HG02840 (cell line): Measurements from ENCODE around the gene SLC25A10.
"Not testable (repeated sequence)": the region's sequence is repeated elsewhere in the genome, so short reads cannot be mapped to it uniquely, and the experiment has no call there.

Experiments
- ATAC-seq: cut with Tn5 transposase; IDR thresholded peaks from one replicate; pipeline ENCODE4 v1.9.1; 2021; ENCODE audit warnings: mild to moderate bottlenecking, moderate library complexity, moderate number of reproducible peaks; ENCODE audit not compliant: unreplicated experiment, low FRiP score

The SLC25A10 gene

DNA sequence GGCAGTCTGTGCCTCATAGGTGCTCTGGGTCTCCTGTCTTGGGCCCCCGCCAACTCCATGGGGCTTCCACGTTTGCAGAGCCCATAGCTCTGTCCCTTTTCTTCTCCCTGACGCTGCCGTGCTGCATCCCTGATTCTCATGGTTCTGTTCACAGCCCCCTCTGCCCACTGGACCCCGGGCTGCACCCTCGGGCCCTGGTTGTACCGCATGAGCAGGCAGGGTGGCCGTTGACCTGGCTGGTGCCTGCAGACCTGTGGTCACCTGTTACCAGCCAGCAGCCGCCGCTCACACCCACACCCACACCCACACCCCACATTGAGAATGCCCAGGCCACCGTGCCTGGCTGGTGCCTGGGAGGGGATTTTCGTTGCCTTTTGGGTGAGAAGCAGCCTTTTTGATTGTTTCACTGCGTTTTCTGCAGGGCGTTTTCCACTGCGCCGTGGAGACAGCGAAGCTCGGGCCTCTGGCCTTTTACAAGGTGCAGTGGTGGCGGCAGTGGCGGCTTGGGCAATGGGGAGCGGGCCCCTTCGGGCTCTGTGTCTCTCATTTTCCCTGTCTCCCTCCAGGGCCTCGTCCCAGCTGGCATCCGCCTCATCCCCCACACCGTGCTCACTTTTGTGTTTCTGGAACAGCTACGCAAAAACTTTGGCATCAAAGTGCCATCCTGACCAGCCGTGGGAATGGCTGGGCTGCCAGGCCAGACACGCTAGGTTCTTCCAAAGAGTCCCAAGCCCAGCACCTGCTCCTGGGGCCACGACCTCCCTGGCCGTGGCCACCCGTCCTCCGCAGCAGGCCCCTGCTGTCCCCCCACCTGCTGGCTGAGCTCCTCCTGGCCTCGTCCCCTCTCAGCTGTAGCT is 7.6 kb downstream of the SLC25A10 start:
- no peak for ATAC-seq

DNA sequence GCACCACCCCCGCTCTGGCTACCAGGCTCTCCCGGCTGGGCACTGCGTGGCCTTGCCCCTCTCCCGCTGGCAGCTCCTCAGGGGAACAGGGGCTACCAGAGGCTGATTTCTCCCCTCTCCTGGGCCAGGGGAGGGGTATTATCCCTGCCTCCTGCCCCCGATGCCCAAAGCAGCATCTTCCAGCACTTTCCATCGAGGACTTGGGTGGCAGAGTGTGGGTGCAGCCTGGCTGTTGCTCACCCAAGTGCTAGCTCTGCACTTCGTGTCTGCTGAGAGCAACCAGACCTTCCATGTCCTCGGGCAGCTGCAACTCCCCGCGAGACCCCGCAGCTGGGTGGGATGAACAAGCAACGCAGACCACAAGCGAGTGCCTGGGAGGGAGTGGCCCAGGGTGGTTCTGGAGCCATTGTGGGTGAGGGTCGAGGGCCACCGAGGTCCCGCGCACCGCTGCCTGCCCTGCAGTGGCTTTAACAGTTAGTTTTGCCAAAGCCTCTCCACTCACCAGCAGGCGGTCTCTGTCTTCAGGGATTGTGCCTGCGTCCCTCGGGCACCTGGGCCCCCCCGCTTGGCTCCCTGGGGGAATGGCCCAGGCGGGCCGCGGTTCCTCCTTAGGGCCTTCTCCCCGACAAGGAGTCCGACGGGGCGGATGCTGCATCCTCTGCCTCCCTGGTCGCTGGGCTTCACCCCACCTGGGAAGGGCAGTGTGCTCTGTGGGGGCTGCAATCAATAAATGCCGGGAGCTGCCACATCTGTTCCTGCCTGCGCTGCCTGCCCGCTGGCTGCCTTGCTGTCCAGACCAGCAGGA is 8.4 kb downstream of the SLC25A10 start:
- no peak for ATAC-seq

DNA sequence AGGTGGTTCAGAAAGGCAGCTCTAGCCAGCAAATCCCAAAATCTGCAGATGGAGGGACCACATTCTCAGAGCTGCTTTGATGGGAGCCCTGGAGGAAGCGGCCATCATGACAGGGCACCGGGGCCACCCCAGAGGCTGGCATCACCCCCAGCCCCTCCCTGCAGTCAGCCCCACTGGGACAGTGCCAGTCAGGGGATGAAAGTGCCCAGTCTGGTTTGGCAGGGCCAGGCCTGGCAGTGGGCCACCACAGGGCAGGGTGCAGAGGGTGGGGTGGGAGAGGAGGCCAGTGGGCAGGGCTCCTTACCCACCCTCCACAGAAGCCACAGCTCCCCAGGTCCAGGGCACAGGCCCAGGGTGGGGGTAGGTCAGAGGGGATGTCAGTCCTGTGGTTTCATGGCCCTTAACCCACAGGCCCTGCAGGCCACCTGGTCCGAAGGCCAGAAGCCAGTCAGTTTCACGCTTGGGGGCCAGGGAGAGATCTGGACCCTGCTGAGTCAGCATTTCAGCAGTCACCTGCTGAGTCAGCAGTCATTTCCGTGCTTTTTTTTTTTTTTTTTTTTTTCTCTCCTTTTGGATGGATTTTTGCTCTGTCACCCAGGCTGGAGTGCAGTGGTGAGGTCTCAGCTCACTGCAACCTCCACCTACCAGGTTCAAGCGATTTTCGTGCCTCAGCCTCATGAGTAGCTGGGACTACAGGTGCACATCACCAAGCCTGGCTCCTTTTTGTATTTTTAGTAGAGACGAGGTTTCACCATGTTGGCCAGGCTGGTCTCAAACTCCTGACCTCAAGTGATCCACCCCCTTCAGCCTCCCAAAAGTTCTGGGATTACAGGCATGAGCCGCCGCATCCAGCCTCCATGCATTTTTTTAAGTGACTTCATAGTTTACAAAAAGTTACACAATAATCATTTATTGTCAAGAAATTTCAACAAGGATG is 10.4 kb downstream of the SLC25A10 start:
- no peak for ATAC-seq

DNA sequence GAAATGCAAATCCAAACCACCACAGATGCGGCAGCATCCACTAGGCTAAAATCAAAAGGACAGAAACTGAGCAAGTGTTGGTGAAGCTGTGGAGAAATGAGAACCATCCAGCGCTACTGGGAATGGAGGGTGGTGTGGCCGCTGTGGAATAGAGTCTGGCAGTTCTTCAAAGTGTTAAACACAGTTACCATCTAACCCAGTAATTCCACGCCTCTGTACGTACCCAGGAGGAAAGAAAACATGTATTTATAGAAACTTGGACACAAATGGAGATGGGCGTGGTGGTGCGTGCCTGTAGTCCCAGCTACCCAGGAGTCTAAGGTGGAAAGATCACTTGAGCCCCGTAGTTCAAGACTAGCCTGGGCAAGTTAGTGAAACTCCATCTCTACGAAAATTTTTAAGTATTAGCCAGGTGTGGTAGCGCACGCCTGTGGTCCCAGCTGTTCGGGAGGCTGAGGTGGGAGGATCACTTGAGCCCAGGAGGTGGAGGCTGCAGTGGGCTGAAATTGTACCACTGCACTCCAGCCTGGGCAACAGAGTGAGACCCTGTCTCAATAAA is 11.6 kb downstream of the SLC25A10 start:
- ATAC-seq, result no peak

DNA sequence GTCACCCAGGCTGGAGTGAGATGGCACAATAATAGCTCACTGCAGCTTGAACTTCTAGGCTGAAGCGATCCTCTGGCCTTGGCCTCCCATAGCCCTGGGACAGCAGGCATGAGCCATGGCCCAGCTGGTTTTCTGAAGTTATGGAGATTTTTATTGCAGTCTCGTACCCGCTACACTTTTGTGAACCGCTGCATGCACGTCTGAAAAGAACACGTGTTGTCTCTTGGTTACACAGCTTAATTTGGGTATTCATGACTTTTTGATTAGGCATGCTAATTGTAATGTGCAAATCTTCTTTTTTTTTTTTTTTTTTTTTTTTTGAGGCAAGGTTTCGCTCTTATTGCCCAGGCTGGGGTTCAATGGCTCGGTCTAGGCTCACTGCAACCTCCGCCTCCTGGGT is 13.4 kb downstream of the SLC25A10 start:
- ATAC-seq, result no peak

DNA sequence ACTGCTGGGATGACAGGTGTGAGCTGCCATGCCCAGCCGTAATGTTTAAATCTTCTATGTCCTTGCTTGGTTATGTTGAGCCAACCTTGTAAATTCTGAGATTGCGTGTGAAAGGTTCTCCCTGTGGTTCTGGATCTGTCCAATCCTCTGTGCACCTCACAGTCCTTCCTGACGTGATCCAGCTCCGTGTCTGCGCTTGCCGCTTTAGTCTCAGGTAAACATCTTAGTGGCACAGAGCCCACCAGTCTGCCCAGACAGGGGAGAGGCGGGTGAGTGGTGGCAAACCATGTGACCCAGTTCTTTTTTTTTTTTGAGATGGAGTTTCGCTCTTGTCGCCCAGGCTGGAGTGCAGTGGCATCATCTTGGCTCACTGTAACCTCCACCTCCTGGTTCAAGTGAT is 13.9 kb downstream of the SLC25A10 start:
- no peak for ATAC-seq

DNA sequence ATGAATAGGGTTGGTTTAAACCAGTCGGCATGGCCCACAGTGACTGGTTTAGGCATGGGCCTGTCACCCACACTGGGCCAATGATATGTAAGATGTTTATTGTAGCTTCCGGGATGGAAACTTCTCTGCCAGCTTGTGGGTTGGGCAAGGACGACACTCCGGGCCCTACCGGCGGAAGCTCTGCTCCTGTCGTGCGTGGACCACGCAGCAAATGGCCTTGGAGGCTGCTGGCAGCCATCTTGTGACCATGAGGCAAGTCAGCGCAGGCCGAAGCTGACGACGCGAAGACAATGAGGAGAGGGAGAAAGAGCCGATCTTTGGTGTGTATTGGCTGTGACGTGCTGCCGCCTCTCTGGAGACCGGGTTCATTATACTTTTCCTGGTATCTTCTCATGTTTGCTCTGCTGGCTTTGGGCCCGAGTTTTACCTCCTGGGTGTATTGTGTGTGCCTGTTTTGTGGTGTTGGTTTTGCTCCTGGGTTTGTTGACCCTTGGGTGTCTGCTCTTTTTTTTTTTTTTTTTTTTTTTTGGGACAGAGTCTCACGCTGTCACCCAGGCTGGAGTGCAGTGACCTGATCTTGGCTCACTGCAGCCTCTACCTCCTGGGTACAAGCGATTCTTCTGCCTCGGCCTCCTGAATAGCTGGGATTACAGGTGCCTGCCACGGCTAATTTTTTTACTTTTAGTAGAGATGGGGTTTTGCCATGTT is 15.4 kb downstream of the SLC25A10 start:
- no peak for ATAC-seq

DNA sequence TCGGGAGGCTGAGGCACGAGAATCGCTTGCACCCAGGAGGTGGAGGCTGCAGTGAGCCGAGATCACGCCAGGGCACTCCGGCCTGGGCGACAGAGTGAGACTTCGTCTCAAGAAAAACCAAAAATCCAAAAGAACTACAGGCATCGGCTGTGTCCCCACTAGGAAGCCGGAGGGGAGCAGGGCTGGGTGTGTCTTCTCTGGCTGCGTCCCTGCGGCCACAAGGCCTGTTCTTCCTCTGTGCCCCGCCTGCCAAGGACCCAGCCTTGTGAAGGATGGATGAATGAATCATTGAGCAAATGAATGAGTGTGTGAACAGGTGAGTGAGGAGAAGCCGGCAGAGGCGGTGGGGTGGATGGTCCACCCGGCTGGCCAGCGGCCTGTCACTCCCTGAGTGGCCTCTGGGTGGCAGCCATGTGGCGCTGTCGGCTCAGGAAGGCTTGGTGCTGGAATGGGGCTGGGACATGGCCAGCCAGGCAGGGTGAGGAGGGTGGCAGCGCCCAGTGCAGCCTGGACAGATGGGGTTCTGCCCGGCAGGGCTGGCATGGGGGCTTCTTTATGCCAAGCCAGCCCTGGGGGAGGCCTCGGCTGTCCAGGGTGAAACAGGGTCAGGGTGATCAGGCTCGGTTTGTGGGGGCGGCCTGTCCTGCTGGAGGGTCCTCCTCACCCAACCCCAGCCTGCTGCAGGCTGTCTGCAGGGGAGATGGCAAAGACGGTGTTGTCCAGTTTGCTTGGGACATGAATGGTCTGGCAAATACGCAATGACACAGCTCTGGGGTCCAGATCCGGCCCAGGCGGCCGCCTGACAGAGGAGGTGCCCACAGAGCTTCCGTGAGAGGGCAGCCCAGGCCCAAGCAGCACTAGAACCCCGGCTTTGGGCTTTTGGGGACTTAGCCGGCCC is 21.7 kb downstream of the SLC25A10 start:
- ATAC-seq, result no peak

DNA sequence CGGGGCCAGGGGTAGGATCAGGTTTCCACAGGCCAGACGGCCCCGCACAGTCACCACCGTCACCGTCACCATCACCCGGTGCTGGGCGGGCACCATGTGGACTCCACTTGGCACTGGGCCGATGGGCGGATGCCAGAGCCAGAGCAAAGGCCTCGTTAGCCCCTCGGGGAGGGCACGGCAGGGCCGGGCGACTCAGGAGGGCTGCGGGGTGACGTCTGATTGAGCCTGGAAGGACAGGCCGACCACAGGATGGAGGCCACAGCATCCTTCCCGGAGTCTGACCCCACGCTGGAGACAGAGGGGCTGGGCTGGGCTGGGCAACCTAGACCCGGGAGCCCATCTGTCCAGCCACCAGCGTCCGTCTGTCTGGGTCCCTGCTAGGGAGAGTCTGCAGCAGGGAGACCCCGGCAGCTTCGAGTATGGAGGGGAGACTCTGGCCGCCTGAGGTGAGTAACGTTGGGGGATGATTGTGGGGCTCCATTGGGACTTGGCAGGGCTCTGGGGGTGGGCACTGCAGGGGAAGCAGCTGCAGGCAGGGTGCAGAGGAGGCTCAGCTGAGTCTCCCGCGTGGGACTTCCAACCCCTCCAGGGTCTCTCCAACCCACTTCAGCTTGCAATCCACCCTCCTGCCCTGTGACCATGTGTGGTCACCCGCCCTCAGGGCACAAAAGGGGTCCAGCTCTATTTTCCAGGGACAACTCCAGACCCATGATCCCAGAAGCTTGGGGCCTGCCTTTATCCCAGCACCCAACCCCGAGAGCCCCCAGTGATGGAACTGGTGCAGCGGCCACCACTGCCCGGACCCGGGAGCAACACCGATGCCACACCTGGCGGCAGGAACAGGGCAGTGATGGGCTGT is 22.6 kb downstream of the SLC25A10 start:
- no peak for ATAC-seq

DNA sequence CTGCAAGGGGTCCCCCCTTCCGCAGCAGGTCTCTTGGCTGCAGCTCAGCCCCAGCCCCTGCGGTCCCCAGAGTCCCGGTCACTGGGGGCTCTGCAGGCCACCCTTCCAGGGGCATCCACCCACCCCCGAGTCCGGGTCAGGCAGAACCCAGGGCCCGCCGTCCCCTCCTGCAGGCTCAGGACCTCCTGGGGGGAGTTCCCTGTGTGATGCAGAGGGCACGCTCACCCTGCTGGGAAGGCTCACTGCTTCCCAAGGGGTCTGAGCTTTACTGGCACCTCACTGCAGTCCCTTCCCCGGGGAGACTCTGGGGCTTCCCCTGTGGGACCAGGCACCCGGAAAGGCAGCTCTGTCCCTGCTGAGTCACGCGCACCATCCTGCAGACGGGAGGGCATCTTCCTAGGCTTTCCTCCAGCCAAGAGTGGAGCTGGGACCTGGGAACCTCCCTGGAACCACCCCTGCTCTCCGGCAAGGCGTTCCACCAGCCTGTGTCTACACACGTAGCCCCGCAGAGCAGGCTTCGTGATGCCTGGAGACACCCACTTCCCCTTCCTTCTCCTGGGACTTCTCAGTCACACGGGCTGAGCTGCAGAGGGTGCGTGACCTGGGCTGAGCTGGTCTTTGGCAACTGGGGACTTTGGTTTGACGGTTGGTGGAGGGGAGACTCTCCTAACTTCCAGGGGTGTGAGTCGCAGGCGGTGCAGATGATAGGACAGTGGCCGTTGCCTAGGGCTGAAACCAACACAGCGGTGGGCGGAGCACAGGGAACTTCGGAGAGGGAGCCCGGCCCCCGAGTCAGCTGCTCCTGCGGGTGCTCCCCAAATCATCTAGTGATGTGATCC is 23.4 kb downstream of the SLC25A10 start:
- no peak for ATAC-seq

DNA sequence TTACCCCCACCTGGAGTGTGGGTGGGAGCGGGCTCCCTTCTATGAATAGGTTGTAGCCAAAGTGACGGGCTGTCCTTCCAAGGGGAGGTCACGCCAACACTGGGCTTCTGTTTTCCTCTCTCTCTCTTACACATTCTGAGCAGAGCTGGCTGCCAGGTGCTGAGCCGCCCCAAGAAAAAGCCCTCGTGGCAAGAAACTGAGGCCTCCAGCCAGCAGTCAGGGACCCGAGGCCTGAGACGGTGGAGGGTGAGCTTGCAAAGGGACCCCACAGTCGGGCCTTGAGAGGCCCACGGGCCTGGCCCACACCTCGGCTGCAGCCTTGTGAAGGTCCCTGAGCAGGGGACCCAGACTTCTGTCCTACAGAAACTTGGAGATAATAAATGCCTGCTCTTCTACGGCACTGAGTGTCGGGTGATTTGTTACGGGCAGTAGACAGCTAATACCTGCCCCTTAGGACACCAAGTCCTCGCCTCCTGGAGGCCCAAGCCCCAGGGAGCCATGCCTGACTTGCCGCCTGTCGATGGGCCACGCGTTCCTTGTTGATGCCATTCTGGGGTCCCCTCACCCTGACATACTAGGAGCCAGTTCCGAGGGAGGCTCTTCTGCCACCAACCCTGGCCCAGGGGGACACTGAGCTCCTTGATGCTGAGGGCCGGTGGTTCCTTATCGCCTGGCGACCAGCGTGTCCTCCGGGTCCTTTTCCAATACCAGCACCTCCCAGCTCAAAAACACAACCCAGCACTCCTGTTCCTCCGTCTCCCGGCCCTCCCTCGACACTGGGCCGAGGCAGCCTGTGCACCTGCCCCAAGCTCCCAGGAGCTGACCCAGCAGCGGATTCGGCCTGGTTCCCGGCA is 26.1 kb downstream of the SLC25A10 start:
- ATAC-seq, result no peak

DNA sequence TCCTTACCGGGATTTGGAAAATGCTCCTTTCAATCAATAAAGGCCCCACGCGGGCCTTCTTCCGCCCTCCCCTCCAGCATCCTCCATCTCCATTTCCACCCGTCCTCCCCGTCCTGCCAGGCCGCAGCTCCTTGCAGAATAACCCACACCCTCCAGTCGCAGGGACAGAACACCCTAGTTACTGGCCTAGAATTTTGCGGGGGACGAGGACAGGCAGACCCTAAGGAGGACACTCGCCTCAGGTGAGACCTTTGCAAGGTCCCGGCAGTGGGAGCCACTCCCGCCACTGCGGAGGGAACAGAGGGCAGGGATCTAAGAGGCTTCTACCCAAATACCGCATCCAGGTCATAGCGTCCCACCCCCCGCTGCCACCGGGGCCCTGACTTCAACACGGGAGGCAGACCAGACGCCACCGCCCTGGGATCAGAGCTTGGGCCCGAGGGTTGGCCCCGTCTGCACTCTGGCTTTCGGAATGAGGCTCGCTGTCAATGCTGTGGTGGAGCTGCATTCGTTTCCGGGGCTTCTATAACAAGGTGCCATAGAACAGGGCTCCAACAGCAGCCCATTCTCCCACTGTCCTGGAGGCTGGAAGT is 26.8 kb downstream of the SLC25A10 start:
- no peak for ATAC-seq

DNA sequence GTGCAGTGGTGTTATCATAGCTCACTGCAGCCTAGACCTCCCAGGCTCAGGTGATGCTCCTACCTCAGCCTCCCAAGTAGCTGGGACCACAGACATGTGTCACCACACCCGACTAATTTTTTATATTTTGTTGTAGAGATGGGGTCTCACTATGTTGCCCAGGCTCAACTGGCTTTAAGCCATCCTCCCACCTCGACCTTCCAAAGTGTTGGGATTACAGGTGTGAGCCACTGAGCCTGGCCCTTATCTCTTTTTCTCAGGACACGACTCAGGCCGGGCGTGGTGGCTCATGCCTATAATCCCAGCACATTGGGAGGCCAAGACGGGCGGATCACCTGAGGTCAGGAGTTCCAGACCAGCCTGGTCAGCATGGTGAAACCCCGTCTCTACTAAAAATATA is 27.5 kb downstream of the SLC25A10 start:
- not testable (repeated sequence) for ATAC-seq

DNA sequence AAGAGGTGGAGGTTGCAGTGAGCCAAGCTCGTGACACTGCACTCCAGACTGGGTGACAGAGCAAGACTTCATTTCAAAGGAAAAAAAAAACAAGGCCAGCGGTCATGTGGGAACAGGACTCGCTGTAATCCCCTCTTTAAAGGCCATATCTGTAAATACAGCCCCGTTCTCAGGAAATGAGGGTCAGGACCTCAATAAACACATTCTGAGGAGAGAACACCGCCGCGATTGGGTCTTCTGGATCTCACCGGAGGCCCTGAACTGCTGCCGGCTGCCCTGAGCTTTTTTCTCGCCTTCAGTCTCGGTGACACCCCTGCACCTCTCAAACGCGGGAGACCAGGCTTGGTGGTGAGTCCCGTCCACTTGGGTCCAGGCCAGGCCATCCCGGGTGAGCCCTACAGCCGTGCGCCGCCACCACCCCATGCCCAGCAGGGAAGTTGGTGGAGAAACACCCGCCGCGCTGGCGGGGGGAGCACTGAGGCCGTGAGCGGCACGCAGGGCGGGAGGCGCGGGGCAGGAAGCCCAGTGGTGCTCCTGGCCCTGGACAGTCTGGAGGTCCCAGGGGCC is 28.4 kb downstream of the SLC25A10 start:
- ATAC-seq, result no peak

DNA sequence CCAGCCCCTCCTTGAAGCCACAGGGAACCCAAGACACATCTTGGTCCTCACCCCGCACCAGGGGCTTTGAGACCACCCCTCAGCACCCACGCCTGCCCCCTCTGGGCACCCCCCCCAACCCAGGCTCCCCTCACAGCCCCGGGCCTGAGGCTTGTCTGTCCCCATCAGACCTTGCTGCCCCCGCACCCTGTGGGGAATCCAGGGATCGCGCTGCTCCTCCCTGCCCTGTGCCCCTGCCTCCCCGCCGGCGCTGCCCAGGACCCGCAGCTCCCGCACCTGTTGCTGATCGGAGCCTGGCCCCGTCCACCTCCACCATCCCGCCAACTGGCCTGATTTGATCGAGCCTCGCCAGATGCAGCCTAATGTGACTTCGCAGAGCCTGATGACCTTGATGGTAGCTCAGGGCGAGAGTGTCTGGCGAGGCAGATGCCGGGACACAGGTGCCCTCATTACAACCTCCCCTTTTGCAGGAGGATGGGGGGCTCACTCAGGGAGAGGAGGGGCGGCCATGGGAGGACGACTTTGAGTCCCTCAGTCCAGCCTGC is 29.0 kb downstream of the SLC25A10 start:
- ATAC-seq, result no peak
